ENCODE results near the gene KCNK13. TPM values are rescaled to one million over a fixed set of nuclear protein-coding genes. Genes with fewer than 3 reads are reported as not detected.
"Not testable (repeated sequence)": the region's sequence is repeated elsewhere in the genome, so short reads cannot be mapped to it uniquely, and the experiment has no call there.

The KCNK13 gene
- total and polyA plus RNA-seq, 2 experiments from 2014 or later, result 0.21 to 1.0 TPM

DNA sequence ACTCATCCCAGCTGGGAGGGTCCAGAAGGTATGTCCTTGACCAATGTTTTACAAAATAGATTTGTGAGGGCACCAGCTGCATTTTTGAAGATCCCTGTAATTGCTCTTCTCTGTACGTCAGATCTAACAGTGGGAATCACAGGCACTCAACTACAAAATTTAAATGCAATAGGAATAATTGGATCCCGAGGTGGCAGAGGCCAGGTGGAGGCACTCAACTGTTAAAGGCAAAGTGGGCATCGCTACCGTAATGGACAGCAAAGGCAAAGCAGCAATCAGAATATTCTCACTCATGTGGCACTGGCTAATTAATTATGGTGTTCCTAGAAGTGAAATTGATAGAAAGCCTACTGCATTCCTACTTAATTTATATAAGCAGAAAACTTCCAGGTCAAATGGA is 166.7 kb downstream of the KCNK13 start:
- Histone ChIP-seq H3K36me3 (ENCODE audit: insufficient read depth) (no peaks in the 10 kb centered on the region), H3K27me3 (ENCODE audit: insufficient read depth) (peaks cover 5% of the 10 kb centered on the region), H3K4me2 (no peak overlapping the region), H3F3A (replicated peaks; ENCODE audit: low read depth) (no peaks in the 10 kb centered on the region), H4K20me1 (replicated peaks; ENCODE audit: insufficient read depth) (no peaks in the 10 kb centered on the region), H3K9me2 (ENCODE audit: insufficient read depth) (no peaks in the 10 kb centered on the region), H3K4me3 (no peak overlapping the region), H3K27ac (ENCODE audit: low read depth) (no peak overlapping the region), H3K79me2 (replicated peaks; ENCODE audit: insufficient read depth) (no peaks in the 10 kb centered on the region), H3K4me1 (ENCODE audit: insufficient read depth) (no peaks in the 10 kb centered on the region), H2AFZ (no peak overlapping the region)
- Mint-ChIP-seq H3K27ac (no peak overlapping the region), H3K4me1 (no peaks in the 10 kb centered on the region), H3K9me3 (peaks cover 7% of the 10 kb centered on the region), H3K27me3 (ENCODE audit: insufficient read depth, low read depth, poor library complexity) (peaks cover 3% of the 10 kb centered on the region), H3K36me3 (ENCODE audit: low read depth) (no peaks in the 10 kb centered on the region), H3K4me3 (no peak overlapping the region)
- no peak for TF ChIP-seq EZH2phosphoT487 (IDR thresholded peaks at IDR 0.05; ENCODE audit: unreplicated experiment)
- ATAC-seq, result no peak
- no peak for DNase-seq (ENCODE audit: low spot score)

DNA sequence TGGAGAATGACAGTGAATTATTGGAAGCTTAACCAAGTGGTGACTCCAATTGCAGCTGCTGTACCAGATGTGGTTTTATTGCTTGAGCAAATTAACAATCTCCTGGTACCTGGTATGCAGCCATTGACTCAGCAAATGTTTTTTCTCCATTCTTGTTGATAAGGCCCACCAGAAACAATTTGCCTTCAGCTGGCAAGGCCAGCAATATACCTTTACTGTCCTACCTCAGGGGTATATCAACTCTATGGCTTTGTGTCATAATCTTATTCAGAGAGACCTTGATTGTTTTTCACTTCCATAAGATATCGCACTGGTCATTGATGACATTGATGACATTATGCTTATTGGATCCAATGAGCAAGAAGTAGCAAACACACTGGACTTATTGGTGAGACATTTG is 168.1 kb downstream of the KCNK13 start:
- not testable (repeated sequence) for H3K79me2 ChIP-seq (replicated peaks; ENCODE audit: insufficient read depth); H3K27ac Mint-ChIP-seq; H4K20me1 ChIP-seq (replicated peaks; ENCODE audit: insufficient read depth); H3K4me1 ChIP-seq (ENCODE audit: insufficient read depth); H3K36me3 Mint-ChIP-seq (ENCODE audit: low read depth); H3K9me2 ChIP-seq (ENCODE audit: insufficient read depth); H3K36me3 ChIP-seq (ENCODE audit: insufficient read depth); H3K4me1 Mint-ChIP-seq; H2AFZ ChIP-seq; H3K4me2 ChIP-seq; H3K9me3 Mint-ChIP-seq; H3F3A ChIP-seq (replicated peaks; ENCODE audit: low read depth); H3K4me3 ChIP-seq; H3K4me3 Mint-ChIP-seq; DNase-seq (ENCODE audit: low spot score); ATAC-seq; H3K27ac ChIP-seq (ENCODE audit: low read depth)
- H3K27me3 ChIP-seq (ENCODE audit: insufficient read depth), result peaks cover 19% of the 10 kb centered on the region
- peaks cover 12% of the 10 kb centered on the region for H3K27me3 Mint-ChIP-seq (ENCODE audit: insufficient read depth, low read depth, poor library complexity)

Small RNA genes within 50 kb of the gene (small RNA-seq; reads per million reads assigned to genes)
- gene RF00019 (ENCODE audit: low replicate concordance), result not detected

Other genes with a start within 250 kb of the KCNK13 start
- 6.6 and 7.7 TPM in 2 replicates for gene EFCAB11, start 107.3 kb upstream of the KCNK13 start, total RNA-seq (2014; rRNA removed; shearing (Covaris generic))
- gene EFCAB11, start 107.3 kb upstream of the KCNK13 start, polyA plus RNA-seq (2016; fragmentation: Nextera tagmentation; extraction: Ambion mirVana), result 21.5 and 24.6 TPM in 2 replicates
- gene TDP1, start 106.1 kb upstream of the KCNK13 start, total RNA-seq (2014; rRNA removed; shearing (Covaris generic)), result 49.8 and 63.6 TPM in 2 replicates
- gene TDP1, start 106.1 kb upstream of the KCNK13 start, polyA plus RNA-seq (2016; fragmentation: Nextera tagmentation; extraction: Ambion mirVana), result 23.0 and 24.2 TPM in 2 replicates
- gene PSMC1, start 194.6 kb downstream of the KCNK13 start, total RNA-seq (2014; rRNA removed; shearing (Covaris generic)), result 112 and 116 TPM in 2 replicates
- gene PSMC1, start 194.6 kb downstream of the KCNK13 start, polyA plus RNA-seq (2016; fragmentation: Nextera tagmentation; extraction: Ambion mirVana), result 124 and 139 TPM in 2 replicates

All from GM23338 (cell line).